GM21526 (cell line): ENCODE measurements around the gene ALOX12.
"Not testable (repeated sequence)": the region's sequence is repeated elsewhere in the genome, so short reads cannot be mapped to it uniquely, and the experiment has no call there.

Experiments
- ATAC-seq: cut with Tn5 transposase; IDR thresholded peaks from one replicate; pipeline ENCODE4 v1.9.1; 2021; ENCODE audit warnings: moderate library complexity; ENCODE audit not compliant: unreplicated experiment, low FRiP score

ALOX12 gene, protein sequence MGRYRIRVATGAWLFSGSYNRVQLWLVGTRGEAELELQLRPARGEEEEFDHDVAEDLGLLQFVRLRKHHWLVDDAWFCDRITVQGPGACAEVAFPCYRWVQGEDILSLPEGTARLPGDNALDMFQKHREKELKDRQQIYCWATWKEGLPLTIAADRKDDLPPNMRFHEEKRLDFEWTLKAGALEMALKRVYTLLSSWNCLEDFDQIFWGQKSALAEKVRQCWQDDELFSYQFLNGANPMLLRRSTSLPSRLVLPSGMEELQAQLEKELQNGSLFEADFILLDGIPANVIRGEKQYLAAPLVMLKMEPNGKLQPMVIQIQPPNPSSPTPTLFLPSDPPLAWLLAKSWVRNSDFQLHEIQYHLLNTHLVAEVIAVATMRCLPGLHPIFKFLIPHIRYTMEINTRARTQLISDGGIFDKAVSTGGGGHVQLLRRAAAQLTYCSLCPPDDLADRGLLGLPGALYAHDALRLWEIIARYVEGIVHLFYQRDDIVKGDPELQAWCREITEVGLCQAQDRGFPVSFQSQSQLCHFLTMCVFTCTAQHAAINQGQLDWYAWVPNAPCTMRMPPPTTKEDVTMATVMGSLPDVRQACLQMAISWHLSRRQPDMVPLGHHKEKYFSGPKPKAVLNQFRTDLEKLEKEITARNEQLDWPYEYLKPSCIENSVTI

DNA sequence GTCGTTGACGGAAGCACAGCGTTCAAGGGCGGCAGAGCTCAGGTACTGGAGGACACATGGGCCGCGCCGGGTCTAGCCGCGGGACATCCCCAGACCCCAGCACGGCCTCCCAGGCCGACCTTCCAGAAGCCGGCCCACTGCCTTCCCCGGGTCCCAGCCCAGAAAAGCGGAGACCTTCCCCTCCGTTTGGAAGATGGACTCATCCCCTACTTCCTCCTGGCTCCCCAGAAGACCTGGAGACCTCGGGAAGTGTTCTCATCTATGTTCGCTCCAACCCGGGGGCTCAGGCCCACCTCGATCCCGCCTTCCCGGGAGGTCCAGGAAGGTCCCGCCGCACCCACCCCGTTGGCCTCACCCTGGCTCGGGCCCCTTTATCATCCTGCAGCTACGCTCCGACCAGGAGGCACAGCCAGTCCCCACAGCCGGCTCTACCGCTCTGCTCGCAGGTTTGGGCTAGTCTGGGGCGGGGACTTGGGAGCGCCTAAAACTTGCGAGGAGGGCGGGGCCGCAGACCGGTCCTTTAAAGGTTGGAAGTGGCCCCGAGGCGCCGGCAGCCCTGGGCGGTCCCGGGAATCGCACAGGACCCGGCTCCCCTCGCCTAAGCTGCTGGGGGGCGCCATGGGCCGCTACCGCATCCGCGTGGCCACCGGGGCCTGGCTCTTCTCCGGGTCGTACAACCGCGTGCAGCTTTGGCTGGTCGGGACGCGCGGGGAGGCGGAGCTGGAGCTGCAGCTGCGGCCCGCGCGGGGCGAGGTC lies at the start of gene ALOX12:
Gene ALOX12 (plus strand): TSS at position 550 of the 756 bp plus-strand sequence. CDS start 69 bp downstream, at position 619.
- no peak for ATAC-seq

DNA sequence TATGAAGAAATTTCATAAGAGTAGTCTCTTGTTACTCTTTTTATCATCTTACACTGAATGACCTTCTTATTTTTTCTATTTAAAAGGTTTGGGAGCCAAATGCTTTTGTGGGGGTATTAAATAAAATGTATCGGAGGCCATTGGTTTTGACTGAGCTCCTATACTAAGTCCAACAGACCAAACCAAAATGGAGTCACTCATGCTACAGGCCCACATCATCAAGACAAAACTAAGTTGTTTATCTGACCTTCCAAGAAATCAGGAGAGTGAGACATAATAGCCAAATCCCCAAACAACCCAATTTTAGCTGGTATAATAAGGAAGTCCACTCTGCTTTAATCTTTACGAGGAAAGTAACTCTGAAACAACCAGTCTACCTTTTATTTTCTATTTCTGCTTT lies 48.1 kb upstream of the ALOX12 start:
- ATAC-seq: no peak

DNA sequence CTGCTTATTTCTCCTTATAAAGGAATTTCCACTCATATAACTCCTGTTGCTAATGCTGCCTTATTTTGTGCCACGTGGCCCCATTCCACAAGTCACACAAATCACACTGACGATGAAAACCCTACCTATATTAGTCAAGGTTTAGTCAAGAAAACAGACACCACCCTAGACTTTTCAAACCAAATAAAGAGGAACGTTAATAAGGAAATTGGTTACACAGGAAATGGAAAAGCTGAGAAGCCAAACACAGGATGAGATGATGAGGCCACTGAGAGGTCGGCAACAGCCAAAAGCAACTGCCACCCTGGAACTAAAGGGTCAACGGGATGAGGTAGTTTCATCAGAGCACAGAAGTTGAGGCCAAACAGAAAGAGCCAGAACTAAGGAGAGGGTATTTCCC lies 47.3 kb upstream of the ALOX12 start:
- no peak for ATAC-seq

DNA sequence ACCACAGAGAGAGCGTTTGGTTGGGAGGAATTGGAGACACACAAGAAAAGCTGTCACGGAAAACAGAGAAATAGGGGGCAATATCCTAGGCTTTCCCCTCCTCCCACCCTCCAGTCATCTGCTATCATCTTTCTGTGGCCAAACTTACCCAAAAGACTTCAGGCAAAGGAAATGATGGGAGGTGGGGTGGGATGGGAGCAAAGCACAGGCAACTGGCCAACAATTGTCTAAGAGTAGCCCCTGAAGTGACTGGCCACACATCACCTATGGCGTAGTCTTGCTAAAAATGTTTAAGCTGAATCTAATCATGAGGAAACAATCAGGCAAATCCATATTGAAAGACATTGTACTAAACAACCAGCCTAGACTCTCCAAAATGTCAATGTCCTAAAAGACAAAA lies 46.9 kb upstream of the ALOX12 start:
- ATAC-seq: no peak

DNA sequence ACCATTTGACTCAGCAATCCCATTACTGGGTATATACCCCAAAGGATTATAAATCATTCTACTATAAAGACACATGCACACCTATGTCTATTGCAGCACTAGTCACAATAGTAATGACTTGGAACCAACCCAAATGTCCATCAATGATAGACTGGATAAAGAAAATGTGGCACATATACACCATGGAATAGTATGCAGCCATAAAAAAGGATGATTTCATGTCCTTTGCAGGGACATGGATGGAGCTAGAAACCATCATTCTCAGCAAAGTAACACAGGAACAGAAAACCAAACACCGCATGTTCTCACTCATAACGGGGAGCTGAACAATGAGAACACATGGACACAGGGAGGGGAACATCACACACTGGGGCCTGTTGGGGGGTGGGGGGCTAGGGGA lies 44.9 kb upstream of the ALOX12 start:
- not testable (repeated sequence) for ATAC-seq

DNA sequence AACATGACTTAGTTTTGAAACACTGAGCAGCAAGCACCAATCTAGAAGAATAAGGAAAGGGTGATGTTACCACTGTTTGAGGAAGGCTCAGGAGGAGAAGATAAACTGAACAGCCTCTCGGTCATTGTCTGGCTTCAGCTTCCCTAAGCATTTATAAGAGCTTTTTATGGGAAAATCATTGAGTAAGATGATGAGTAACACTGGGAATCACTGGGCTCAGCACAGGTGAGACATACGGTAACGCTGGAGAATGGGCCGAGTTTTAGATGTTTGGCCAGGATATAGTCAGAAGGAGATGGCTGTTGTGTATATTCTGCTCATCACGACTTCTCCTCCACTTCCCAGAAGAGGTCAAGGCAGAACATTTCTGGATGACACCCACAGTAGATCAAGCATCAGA lies 42.2 kb upstream of the ALOX12 start:
- ATAC-seq: no peak

DNA sequence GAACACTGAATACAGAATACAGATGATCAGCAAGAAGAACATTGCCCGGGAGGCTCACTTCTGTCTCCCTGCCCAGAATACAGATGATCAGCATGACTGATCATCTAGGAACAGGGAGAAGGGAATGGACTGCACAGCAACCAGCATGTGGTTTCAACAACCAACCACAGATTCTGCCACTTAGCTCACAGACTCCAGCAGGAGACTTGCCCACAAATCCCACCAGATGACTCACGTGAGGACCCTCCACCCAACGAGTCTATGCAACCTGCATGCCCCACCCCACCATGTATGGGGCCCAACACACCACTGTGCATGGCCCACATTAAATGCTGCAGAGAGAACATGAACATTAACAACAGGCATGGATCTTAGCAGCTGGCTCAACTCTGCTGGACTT lies 36.1 kb upstream of the ALOX12 start:
- ATAC-seq: no peak

DNA sequence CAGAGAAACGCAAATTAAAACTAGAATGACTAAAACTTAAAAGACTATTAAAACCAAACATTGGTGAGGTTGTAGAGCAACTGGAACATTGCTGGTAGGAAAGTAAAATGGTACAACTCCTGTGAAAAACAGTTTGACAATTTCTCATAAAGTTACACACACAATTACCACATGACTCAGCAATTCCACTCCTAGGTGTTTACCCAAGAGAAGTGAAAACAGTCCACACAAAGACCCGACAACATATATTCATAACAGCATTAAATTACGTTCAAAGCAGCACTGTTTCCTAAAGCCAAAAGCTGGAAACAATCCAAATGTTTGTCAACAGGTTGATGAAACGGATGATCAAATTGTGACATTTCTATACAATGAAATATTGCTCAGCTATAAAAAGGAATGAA lies 26.5 kb upstream of the ALOX12 start:
- no peak for ATAC-seq

DNA sequence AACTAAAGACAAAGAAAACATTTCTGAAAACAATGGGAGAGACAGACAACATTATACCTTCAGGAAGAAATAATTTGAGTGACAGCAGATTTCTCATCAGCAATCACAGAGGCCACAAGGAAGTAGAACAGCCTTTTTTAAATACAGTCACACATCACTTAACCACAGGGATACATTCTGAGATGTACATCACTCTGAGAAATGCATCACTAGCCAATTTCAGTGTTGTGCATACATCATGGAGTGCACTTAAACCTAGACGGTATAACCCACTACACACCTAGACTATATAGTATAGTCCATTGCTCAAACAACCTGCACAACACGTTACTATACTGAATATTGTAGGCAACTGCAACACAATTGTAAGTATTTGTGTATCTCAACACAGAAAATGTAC lies 24.9 kb upstream of the ALOX12 start:
- no peak for ATAC-seq

DNA sequence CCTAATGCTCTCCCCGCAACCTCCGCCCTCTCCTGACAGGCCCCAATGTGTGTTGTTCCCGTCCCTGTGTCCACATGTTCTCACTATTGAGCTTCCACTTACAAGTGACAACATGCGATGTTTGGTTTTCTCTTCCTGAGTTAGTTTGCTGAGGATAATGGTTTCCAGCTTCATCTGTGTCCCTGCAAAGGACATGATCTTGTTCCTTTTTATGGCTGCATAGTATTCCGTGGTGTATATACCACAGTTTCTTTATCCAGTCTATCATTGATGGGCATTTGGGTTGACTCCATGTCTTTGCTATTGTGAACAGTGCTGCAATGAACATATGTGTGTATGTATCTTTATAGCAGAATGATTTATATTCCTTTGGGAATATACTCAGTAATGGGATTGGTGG lies 16.4 kb upstream of the ALOX12 start:
- ATAC-seq: not testable (repeated sequence)

DNA sequence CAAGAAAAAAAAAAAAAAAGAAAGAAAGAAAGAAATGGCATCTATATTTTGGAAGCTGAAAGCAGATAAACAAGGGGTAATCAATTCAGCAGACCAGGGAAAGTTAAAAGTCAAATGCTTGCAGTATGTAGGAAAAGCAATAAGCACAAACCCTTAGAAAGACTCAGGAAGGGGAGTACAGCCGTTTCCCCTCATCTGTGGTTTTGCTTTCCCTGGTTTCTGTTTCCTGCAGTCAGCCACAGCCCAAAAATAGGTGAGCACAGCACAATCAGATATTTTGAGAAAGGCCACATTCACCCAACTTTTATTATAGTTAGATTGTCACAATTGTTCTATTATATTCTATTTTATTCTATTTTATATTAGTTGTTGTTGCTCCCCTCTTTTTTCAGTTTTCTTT lies 14.4 kb upstream of the ALOX12 start:
- no peak for ATAC-seq

DNA sequence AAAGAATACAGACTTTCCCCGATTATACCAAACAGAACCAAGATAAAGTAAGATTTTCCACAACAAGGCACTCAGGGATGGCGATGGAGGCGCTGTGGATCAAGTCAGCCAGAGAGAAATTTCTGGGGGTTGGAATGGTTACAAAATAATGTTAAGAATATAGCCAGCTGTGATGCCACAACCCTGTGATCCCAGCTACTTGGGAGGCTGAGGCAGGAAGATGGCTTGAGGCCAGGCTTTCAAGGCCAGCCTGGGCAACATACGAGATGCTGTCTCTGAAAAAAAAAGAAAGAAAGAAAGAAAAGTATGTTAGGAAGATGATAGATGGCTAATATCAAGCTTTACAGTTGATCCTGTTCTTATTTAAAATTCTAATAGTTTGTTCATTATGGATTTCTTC lies 10.6 kb upstream of the ALOX12 start:
- ATAC-seq: no peak

DNA sequence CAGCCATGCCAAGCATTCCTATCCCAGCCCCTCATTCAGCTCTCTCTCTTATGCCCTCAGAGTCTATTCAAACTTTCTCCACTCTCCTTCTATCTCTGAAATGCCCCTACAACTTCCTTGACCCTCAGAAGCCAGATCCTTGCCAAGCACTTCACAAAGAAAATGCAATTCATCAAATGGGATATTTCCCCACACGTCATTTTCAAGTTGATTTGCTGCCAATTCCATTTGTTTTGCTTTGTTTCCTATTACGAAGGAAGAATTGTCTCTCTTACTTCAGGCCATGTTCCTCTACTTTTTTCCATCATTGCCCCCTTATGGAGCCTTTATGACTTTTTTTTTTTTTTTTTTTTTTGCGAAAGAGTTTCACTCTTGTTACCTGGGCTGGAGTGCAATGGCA lies 9.2 kb upstream of the ALOX12 start:
- no peak for ATAC-seq

DNA sequence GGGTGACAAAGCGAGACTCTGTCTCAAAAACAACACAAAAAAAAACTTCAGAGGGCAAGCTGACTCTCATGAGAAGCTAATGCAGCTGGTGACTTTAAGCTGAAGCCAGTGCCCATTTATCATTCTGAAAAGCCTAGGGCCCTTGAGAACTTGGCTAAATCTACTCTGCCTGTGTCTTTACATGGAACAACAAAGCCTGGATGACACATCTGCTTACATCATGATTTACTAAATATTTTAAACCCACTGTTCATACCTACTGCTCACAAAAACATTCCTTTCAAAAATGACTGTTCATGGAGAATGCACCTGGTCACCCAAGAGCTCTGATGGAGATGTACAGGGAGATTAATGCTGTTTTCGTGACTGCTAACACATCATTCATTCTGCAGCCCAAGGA lies 6.1 kb upstream of the ALOX12 start:
- ATAC-seq: no peak

DNA sequence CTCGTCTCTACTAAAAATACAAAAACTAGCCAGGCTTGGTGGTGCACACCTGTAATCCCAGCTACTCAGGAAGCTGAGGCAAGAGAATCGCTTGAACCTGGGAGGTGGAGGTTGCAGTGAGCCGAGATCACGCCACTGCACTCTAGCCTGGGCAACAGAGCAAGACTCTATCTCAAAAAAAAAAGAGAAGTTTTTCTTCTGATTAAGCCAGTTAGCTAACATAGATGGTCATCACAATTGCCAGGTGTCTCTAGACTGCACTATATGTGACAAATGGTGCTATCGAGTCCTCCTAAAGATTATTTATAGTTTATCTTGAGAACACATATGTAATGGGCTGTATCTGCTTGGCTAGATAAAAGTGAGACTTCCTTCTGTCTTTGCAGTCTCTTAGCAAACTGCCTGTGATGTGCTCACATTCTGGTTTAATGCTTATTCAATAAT lies 2.2 kb upstream of the ALOX12 start:
- ATAC-seq: not testable (repeated sequence)

DNA sequence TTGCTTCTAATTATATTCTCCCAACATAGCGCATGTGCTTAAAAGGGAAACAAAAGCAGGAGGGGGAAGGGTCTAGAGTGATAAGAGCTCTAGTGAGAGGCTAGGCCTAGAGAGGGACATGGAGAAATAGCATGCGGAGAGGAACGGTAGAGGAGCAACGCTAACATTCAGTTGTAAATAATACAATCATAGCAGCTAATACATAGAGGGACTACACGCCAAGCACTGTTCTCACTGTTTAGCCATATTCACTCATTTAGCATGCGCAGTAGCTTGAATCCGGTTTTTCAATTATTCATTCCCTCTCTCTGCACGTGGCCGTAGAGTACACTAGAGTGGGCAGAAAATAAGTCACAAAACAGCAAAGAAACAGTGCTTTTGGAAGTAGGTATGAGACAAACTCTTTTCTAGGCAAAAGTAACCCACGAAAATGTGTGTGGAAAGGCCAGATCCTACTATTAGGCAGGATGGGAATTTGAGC lies 1.7 kb upstream of the ALOX12 start:
- ATAC-seq: no peak

DNA sequence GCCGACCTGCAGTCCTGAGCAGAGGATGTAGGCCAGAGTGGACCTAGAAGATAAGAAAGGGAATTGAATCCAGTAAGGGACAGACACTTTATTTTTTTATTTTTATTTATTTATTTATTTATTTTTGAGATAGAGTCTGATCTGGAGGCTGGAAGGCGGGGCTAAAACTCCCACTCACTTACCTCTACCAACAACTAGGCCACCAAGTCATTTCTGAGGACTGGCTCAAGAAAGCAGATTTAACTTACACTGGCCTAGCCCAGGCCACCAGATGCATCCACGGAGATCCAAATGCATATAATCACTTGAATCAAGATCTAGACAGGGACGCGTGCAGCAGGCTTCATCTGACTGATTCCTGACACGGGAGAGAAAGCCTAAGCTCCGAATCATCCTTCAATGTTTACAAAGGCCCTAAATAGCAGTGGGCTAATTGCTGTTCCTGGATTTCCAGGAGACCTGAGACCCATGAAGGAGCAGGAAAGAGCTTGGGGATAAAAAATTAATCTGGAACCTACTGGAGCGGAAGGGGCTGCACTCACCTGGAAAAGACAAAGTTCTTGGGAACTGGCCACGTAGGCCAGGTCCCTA lies 1.1 kb upstream of the ALOX12 start:
- no peak for ATAC-seq

DNA sequence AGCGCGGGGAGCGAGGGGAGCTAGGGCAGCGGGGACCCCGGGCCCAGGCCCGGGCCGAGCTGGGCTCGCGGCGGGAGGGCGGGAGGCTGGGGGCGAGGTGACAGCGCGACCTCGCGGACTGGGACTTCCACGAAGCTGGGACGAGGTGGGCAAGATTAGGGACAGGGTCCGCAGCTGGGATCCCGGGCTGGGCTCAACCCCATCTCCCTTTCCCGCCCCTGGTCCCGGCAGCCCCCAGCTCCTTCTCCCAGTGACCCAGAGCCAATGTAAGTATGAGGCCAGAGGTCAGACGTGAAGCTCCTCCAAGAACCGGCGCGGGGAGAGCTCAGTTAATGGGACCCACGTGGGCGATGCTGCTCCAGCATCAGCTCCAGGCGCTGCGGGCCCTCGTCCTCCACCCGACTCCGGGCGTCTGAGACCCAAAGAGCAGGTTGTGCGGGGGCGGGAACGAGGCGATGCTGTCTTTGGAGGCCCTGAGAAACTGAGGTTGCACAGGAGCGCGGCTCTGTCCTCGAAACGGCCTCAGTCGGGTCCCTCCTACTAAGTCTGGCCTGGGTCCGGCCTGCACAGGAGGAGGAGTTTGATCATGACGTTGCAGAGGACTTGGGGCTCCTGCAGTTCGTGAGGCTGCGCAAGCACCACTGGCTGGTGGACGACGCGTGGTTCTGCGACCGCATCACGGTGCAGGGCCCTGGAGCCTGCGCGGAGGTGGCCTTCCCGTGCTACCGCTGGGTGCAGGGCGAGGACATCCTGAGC lies 585 bp downstream of the ALOX12 start:
- ATAC-seq: no peak

DNA sequence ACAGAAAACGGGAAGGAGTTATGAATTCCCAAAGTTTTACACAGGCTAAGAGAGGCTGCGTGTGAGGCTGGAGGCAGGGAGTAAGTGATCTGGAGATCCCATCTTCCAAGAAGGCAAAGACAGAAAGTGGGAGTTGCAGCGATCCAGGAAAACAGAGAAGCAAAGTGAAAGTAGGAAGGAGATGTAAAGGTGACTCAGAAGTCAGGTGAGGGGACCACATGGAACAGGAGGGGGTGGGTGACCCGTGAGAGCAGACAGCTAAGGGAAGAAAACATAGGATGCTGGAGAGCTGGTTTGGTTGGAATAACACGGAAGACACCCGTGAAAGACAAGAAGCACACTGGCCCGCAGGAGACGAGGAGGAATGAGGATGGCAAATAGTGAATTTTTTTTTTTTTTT lies 1.3 kb downstream of the ALOX12 start:
- no peak for ATAC-seq

DNA sequence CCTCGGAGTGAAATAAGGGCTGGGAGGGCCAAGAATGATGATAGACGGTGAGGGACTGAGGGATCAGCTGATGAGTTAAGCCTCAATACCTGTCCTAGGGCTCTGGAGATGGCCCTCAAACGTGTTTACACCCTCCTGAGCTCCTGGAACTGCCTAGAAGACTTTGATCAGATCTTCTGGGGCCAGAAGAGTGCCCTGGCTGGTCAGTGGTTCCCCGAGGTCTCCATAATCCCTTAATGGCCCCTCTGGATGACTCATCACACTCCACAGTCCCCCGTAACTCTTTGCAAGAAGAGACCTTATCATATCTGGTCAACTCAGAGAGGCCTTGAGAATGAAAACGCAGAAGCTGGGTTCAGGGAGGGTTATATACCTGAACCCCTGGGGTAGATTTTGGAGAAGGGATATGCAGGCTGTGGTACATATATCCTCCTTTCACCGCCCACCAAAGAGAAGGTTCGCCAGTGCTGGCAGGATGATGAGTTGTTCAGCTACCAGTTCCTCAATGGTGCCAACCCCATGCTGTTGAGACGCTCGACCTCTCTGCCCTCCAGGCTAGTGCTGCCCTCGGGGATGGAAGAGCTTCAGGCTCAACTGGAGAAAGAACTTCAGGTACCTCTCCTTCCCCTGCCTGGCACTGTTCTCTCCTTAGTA lies 3.1 kb downstream of the ALOX12 start:
- no peak for ATAC-seq
